Uterus (tissue), 2 donors: ENCODE results near the gene ANAPC4.

Experiments
- CTCF ChIP-seq, 4 experiments: fragments of 200-600 bp in 2 of 4; fragments of 450-650 bp in 2 of 4; sonication (generic) in 2 of 4; IDR thresholded peaks; one replicate each; pipeline ENCODE4 v1.5.1; 2016 to 2019; ENCODE audit warnings: antibody characterized with exemption in 4 of 4, mild to moderate bottlenecking in 2 of 4, moderate library complexity in 1 of 4
- POLR2A ChIP-seq, 2 donors: fragments of 450-650 bp; IDR thresholded peaks; one replicate each; pipeline ENCODE4 v1.6.1; 2016; ENCODE audit warnings: antibody characterized with exemption in 2 of 2, mild to moderate bottlenecking in 1 of 2, moderate library complexity in 1 of 2

GRCh38 chr4:25410820-25411529 is 33.9 kb downstream of the ANAPC4 start:
- TF ChIP-seq CTCF (IDR thresholded peaks at IDR 0.05) (no peak), POLR2A (IDR thresholded peaks at IDR 0.05) (no peak)
